HG02763 (cell line): ENCODE results near the gene CFAP54.
"Not testable (repeated sequence)": the region's sequence is repeated elsewhere in the genome, so short reads cannot be mapped to it uniquely, and the experiment has no call there.

Source experiments
- ATAC-seq: cut with Tn5 transposase; IDR thresholded peaks from one replicate; pipeline ENCODE4 v1.9.1; 2021; ENCODE audit warnings: mild to moderate bottlenecking, moderate library complexity; ENCODE audit not compliant: unreplicated experiment

Gene CFAP54

GRCh38 chr12:96513681-96514080 is 24.3 kb downstream of the CFAP54 start:
- no peak for ATAC-seq

GRCh38 chr12:96514328-96514727 is 25.0 kb downstream of the CFAP54 start:
- peak; percentile 73 for ATAC-seq

- peak; percentile 65 for ATAC-seq
Observed at GRCh38 chr12:96516472-96517430, 27.4 kb downstream of the CFAP54 start.

GRCh38 chr12:96520767-96521166 is 31.4 kb downstream of the CFAP54 start:
- ATAC-seq = no peak

GRCh38 chr12:96521895-96522682 is 32.7 kb downstream of the CFAP54 start:
- ATAC-seq = no peak

GRCh38 chr12:96522690-96523089 is 33.3 kb downstream of the CFAP54 start:
- ATAC-seq = no peak

- ATAC-seq = no peak
Observed at GRCh38 chr12:96526110-96526509, 36.7 kb downstream of the CFAP54 start.

GRCh38 chr12:96529912-96530311 is 40.5 kb downstream of the CFAP54 start:
- no peak for ATAC-seq

- ATAC-seq = no peak
Observed at GRCh38 chr12:96534339-96534738, 45.0 kb downstream of the CFAP54 start.

GRCh38 chr12:96548384-96548783 is 59.0 kb downstream of the CFAP54 start:
- no peak for ATAC-seq

GRCh38 chr12:96549341-96549740 is 60.0 kb downstream of the CFAP54 start:
- ATAC-seq = no peak

GRCh38 chr12:96570579-96570978 is 81.2 kb downstream of the CFAP54 start:
- peak; percentile 15 for ATAC-seq

- peak; percentile 89 for ATAC-seq
Observed at GRCh38 chr12:96571101-96571862, 81.9 kb downstream of the CFAP54 start.

- ATAC-seq = peak; percentile 92
Observed at GRCh38 chr12:96578526-96579125, 89.2 kb downstream of the CFAP54 start.

- no peak for ATAC-seq
Observed at GRCh38 chr12:96585977-96586376, 96.6 kb downstream of the CFAP54 start.

- no peak for ATAC-seq
Observed at GRCh38 chr12:96587691-96588090, 98.3 kb downstream of the CFAP54 start.

- ATAC-seq = no peak
Observed at GRCh38 chr12:96590970-96591369, 101.6 kb downstream of the CFAP54 start.

GRCh38 chr12:96604374-96604773 is 115.0 kb downstream of the CFAP54 start:
- not testable (repeated sequence) for ATAC-seq

- no peak for ATAC-seq
Observed at GRCh38 chr12:96605684-96606083, 116.3 kb downstream of the CFAP54 start.

- no peak for ATAC-seq
Observed at GRCh38 chr12:96606134-96606533, 116.8 kb downstream of the CFAP54 start.

GRCh38 chr12:96606644-96607043 is 117.3 kb downstream of the CFAP54 start:
- ATAC-seq = no peak
